PC-3 (cell line): ENCODE results near the gene SLC24A5. TPM values are rescaled to one million over a fixed set of nuclear protein-coding genes. Genes with fewer than 3 reads are reported as not detected.

Experiments
- ATAC-seq: fragments of 200-7000 bp; cut with Tn5 transposase; 2 replicates; pipeline ENCODE4 v1.9.1; 2020; ENCODE audit warnings: mild to moderate bottlenecking, moderate library complexity
- BruUV-seq: library from RNA; stranded (reverse); fragments of 400-500 nt; replicated peaks from 2 replicates; lab custom pipeline; 2021; lab: Mats Ljungman, UMichigan
- CTCF ChIA-PET: fragments of 300-600 bp; sonication (Branson Sonifier 250); formaldehyde crosslinking; loops from one replicate; lab custom pipeline; 2022; ENCODE audit warnings: antibody characterized with exemption; lab: Charles Lee
- POLR2A ChIA-PET: fragments of 300-600 bp; sonication (Branson Sonifier 250); formaldehyde crosslinking; loops from one replicate; lab custom pipeline; 2022; ENCODE audit warnings: antibody characterized with exemption; ENCODE audit not compliant: unreplicated experiment; lab: Charles Lee
- DNase-seq: peaks from one replicate; pipeline ENCODE4 v3.0.0-alpha.2; 2015
- H2AFZ ChIP-seq: fragments of 300-600 bp; sonication (generic); 2 replicates; pipeline ENCODE4 v1.6.0; 2016; ENCODE audit warnings: antibody characterized with exemption, low read length
- H3F3A ChIP-seq: fragments of 300-600 bp; sonication (generic); one replicate; pipeline ENCODE4 v1.6.0; 2017; ENCODE audit warnings: antibody characterized with exemption, low read length, control low read depth, mild to moderate bottlenecking; ENCODE audit not compliant: unreplicated experiment
- H3K27ac ChIP-seq: fragments of 300-600 bp; sonication (generic); 2 replicates; pipeline ENCODE4 v1.5.1; 2016; ENCODE audit warnings: mild to moderate bottlenecking, low read length
- H3K27me3 ChIP-seq: fragments of 300-600 bp; sonication (generic); 2 replicates; pipeline ENCODE4 v1.6.1; 2016; ENCODE audit warnings: low read length, mixed read lengths
- H3K36me3 ChIP-seq: fragments of 300-600 bp; sonication (generic); 2 replicates; pipeline ENCODE4 v1.6.1; 2016; ENCODE audit warnings: low read depth, mixed run types, low read length, mixed read lengths
- H3K4me1 ChIP-seq: fragments of 300-600 bp; sonication (generic); 2 replicates; pipeline ENCODE4 v1.5.1; 2016; ENCODE audit warnings: low read length; ENCODE audit not compliant: insufficient read depth
- H3K4me2 ChIP-seq: fragments of 300-600 bp; sonication (generic); 2 replicates; pipeline ENCODE4 v1.6.0; 2016; ENCODE audit warnings: low read length
- H3K4me3 ChIP-seq: fragments of 300-600 bp; sonication (generic); 2 replicates; pipeline ENCODE4 v1.5.1; 2016; ENCODE audit warnings: mild to moderate bottlenecking, low read length, mixed read lengths
- H3K79me2 ChIP-seq: fragments of 300-600 bp; sonication (generic); 2 replicates; pipeline ENCODE4 v1.6.1; 2017; ENCODE audit warnings: low read length, mixed read lengths
- H3K9ac ChIP-seq: fragments of 300-600 bp; sonication (generic); 2 replicates; pipeline ENCODE4 v1.6.0; 2016; ENCODE audit warnings: mild to moderate bottlenecking, low read length
- H3K9me2 ChIP-seq: fragments of 300-600 bp; sonication (generic); replicated peaks from 2 replicates; pipeline ENCODE4 v1.6.1; 2016; ENCODE audit warnings: mixed run types, low read length, mixed read lengths
- H3K9me3 ChIP-seq: fragments of 300-600 bp; sonication (generic); 2 replicates; pipeline ENCODE4 v1.6.1; 2016; ENCODE audit warnings: low read length, mixed read lengths
- H4K20me1 ChIP-seq: fragments of 300-600 bp; sonication (generic); 2 replicates; pipeline ENCODE4 v1.6.1; 2016; ENCODE audit warnings: low read length, mixed read lengths
- EZH2 ChIP-seq: fragments of 300-600 bp; sonication (generic); IDR thresholded peaks from one replicate; pipeline ENCODE4 v1.6.1; 2017; ENCODE audit warnings: antibody characterized with exemption, mild to moderate bottlenecking, low read length; ENCODE audit not compliant: unreplicated experiment
- EZH2phosphoT487 ChIP-seq: fragments of 300-600 bp; sonication (generic); IDR thresholded peaks from 2 replicates; pipeline ENCODE4 v1.6.1; 2018; ENCODE audit warnings: mild to moderate bottlenecking, antibody characterized with exemption, low read length, borderline replicate concordance
- intact Hi-C: fragments of 100-400 bp; cut with micrococcal nuclease; formaldehyde crosslinking; loops from 2 replicates; pipeline ENCODE4 v1.9.0; 2023
- total RNA-seq: library from RNA; depleted of rRNA; stranded (reverse); fragments of >200 nt; gene quantifications from 2 replicates; pipeline ENCODE4 v1.2.3, GENCODE V29; 2014
- TF ChIP-seq, protein P1 (sequence below): fragments of 300-600 bp; sonication (generic); conservative IDR thresholded peaks from 2 replicates; pipeline ENCODE4 v1.5.1; 2017; ENCODE audit warnings: antibody characterized with exemption, low read depth, mild to moderate bottlenecking, low read length

SLC24A5 gene
- total RNA-seq, 1 experiment from 2014 or later, result not detected

DNA sequence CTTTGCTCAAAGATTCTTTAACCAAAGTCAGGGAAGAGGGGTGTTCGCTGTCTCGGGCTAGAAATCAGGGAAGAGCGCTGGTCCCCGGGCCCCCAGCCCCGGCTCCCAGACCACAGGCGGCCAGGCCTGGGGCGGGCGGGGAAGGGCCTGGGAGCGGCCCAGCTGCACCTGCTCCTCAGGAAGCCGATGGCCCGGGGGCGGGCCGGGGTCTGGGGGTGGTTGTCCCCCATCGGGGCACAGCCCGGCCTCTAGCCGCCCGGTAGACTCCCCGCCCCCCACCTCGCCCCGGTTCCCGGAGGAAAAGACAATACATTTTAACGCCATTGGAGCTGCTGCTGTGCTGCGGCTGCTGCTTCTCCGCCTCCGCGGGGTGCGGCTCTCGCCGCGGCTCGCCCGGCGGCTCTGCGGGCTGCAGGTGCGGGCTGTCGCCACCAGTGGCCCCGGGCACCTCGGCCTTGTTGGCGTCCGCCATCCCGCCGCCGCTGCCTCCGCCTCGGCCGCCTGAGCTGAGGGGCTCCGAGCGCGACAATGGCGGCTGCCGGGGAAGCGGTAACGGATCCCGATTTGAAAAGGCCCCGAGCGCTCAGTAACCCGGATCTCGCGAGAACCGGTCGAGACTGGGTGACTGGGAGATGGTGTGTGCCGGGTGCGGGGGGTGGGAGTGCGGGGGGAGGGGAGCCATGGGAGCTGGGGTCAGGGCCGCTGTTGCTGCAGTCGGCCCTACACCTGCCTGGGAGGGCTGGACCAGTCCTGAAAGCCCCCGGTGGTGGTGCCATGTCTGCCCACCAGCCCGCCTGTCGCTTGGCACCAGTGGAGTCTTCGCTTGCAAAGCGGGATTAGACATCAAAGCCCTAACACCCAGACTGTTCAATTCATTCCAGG lies 57.2 kb downstream of the SLC24A5 start, which contains the start of gene MYEF2:
Gene MYEF2, minus strand, starts transcription at position 530 of the 882 bp plus-strand sequence. Its CDS starts 58 bp downstream, at position 472.
- Histone ChIP-seq H3K4me2 (peak within 1 kb of the TSS; percentile 84), H3K27ac (no peak within 1 kb of the TSS), H3K27me3 (no peaks in the 10 kb centered on the region), H3K36me3 (no peaks in the 10 kb centered on the region), H3K4me1 (peaks cover 7% of the 10 kb centered on the region; the same call in 1 of the 2 replicates), H3K4me3 (peak within 1 kb of the TSS; percentile 71), H3K9me2 (no peaks in the 10 kb centered on the region), H2AFZ (peak within 1 kb of the TSS; percentile 92), H4K20me1 (no peaks in the 10 kb centered on the region), H3F3A (no peaks in the 10 kb centered on the region), H3K9ac (peak within 1 kb of the TSS; percentile 57), H3K9me3 (no peaks in the 10 kb centered on the region), H3K79me2 (peaks cover 25% of the 10 kb centered on the region)
- ChIA-PET POLR2A (no interaction called here), CTCF (no interaction called here)
- no TSS peak for BruUV-seq
- intact Hi-C loops, result no loop called here
- TF ChIP-seq, protein P1, sequence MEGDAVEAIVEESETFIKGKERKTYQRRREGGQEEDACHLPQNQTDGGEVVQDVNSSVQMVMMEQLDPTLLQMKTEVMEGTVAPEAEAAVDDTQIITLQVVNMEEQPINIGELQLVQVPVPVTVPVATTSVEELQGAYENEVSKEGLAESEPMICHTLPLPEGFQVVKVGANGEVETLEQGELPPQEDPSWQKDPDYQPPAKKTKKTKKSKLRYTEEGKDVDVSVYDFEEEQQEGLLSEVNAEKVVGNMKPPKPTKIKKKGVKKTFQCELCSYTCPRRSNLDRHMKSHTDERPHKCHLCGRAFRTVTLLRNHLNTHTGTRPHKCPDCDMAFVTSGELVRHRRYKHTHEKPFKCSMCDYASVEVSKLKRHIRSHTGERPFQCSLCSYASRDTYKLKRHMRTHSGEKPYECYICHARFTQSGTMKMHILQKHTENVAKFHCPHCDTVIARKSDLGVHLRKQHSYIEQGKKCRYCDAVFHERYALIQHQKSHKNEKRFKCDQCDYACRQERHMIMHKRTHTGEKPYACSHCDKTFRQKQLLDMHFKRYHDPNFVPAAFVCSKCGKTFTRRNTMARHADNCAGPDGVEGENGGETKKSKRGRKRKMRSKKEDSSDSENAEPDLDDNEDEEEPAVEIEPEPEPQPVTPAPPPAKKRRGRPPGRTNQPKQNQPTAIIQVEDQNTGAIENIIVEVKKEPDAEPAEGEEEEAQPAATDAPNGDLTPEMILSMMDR, result no peak
- TF ChIP-seq EZH2 (no peak), EZH2phosphoT487 (no peak)
- ATAC-seq, result peak; percentile 81
- peak; percentile 50 for DNase-seq

DNA sequence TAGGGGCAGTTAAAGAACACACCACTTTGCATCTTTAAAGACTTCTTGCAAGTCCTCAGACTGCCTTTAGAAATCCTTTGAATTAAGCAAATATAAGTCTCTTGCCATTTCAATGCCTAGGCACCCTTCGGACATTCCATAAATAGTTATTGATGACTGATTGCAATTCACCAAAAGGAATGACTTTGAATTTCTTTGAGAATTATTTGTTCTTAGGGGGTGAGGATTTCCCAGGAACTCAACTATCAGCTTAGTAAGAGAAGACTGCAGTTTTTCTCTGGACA lies 57.8 kb downstream of the SLC24A5 start:
- TF ChIP-seq EZH2phosphoT487 (no peak), EZH2 (no peak)
- TF ChIP-seq, protein P1, result no peak
- Histone ChIP-seq H4K20me1 (no peaks in the 10 kb centered on the region), H3K27ac (no peak overlapping the region), H3K4me1 (peaks cover 7% of the 10 kb centered on the region; the same call in 1 of the 2 replicates), H3K9ac (no peak overlapping the region), H2AFZ (peak overlapping the region; percentile 92), H3F3A (no peaks in the 10 kb centered on the region), H3K79me2 (peaks cover 19% of the 10 kb centered on the region), H3K4me3 (peak overlapping the region; percentile 71), H3K9me3 (no peaks in the 10 kb centered on the region), H3K36me3 (no peaks in the 10 kb centered on the region), H3K9me2 (no peaks in the 10 kb centered on the region), H3K27me3 (no peaks in the 10 kb centered on the region), H3K4me2 (peak overlapping the region; percentile 84)
- no TSS peak for BruUV-seq
- DNase-seq (no peak), ATAC-seq (no peak)
- ChIA-PET POLR2A (no interaction called here), CTCF (no interaction called here)
- intact Hi-C loops, result no loop called here

- Histone ChIP-seq H3K27ac (no peak overlapping the region), H4K20me1 (no peaks in the 10 kb centered on the region), H3F3A (no peaks in the 10 kb centered on the region), H3K9ac (no peak overlapping the region), H3K9me2 (no peaks in the 10 kb centered on the region), H3K27me3 (no peaks in the 10 kb centered on the region; the same call in 1 of the 2 replicates), H3K4me2 (no peak overlapping the region), H3K36me3 (no peaks in the 10 kb centered on the region), H3K79me2 (no peaks in the 10 kb centered on the region), H3K9me3 (no peaks in the 10 kb centered on the region), H3K4me1 (no peaks in the 10 kb centered on the region), H3K4me3 (no peak overlapping the region), H2AFZ (no peak overlapping the region)
- TF ChIP-seq EZH2phosphoT487 (no peak), EZH2 (no peak)
- TF ChIP-seq, protein P1, result no peak
- BruUV-seq, result no TSS peak
- DNase-seq (no peak), ATAC-seq (no peak)
- POLR2A ChIA-PET, result no interaction called here
- intact Hi-C loops, result no loop called here
- CTCF ChIA-PET, result no interaction called here
Observed at GRCh38 chr15:48182749-48183148, 62.0 kb downstream of the SLC24A5 start.
